OCI-LY7 (cell line): Measurements from ENCODE around the gene KIF15.

Experiments
- EZH2phosphoT487 ChIP-seq: fragments of 200-600 bp; sonication (generic); IDR thresholded peaks from 2 replicates; pipeline ENCODE4 v1.6.1; 2018; ENCODE audit warnings: low read depth, borderline replicate concordance, mild to moderate bottlenecking, mixed run types, antibody characterized with exemption, low read length, moderate library complexity, mixed read lengths
- TF ChIP-seq, protein P1 (sequence below): fragments of 200-600 bp; sonication (generic); conservative IDR thresholded peaks from 2 replicates; pipeline ENCODE4 v1.5.1; 2014; ENCODE audit warnings: mild to moderate bottlenecking, antibody characterized with exemption, low read length, moderate library complexity, mixed read lengths

DNA sequence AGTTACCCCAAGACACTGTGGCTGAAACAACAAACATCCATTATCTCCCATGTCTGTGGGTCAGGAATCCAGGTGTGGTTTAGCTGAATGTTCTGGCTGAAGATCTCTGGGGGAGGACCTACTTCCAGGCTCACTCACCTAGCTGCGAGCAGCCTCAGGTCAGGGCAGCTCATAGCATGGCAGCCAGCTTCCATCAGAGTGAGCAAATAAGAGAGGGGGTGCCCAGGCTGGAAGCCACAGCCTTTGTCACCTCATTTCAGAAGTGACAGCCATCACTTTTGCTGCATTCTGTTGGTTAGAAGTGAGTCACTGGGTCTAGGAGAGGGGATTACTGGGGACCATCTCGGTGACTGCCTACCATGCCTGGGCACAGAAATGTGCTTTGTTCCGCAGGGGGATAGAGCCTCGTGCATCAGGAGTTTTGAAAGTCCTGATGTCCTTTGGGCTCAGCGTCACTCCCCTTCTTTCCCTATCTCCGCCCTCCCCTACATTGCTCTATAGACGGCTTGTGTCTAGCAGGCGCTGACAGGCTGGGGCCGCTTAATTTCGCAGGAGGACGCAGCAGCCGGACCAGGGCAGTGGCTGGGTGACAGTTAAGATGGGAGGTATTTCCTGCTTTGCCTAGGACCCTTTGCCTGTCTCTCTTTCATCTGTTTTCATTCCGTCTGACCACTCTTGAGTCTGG is 138.2 kb downstream of the KIF15 start:
- TF ChIP-seq, protein P1, sequence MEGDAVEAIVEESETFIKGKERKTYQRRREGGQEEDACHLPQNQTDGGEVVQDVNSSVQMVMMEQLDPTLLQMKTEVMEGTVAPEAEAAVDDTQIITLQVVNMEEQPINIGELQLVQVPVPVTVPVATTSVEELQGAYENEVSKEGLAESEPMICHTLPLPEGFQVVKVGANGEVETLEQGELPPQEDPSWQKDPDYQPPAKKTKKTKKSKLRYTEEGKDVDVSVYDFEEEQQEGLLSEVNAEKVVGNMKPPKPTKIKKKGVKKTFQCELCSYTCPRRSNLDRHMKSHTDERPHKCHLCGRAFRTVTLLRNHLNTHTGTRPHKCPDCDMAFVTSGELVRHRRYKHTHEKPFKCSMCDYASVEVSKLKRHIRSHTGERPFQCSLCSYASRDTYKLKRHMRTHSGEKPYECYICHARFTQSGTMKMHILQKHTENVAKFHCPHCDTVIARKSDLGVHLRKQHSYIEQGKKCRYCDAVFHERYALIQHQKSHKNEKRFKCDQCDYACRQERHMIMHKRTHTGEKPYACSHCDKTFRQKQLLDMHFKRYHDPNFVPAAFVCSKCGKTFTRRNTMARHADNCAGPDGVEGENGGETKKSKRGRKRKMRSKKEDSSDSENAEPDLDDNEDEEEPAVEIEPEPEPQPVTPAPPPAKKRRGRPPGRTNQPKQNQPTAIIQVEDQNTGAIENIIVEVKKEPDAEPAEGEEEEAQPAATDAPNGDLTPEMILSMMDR, result no peak
- TF ChIP-seq EZH2phosphoT487, result no peak
